Karpas-422 (cell line): ENCODE results near the gene AFG3L2. TPM values are rescaled to one million over a fixed set of nuclear protein-coding genes. Genes with fewer than 3 reads are reported as not detected.

Experiments used
- DNase-seq: peaks from one replicate; pipeline ENCODE4 v3.0.0-alpha.2; 2015
- H2AFZ ChIP-seq: fragments of 200-600 bp; sonication (generic); 2 replicates; pipeline ENCODE4 v1.6.1; 2014; ENCODE audit warnings: antibody characterized with exemption, low read length, mixed read lengths
- H3K27ac ChIP-seq: fragments of 200-600 bp; sonication (generic); 2 replicates; pipeline ENCODE4 v1.5.1; 2014; ENCODE audit warnings: mild to moderate bottlenecking, low read length, moderate library complexity
- H3K27me3 ChIP-seq: fragments of 200-600 bp; sonication (generic); 2 replicates; pipeline ENCODE4 v1.6.1; 2014; ENCODE audit warnings: low read length, mixed read lengths
- H3K36me3 ChIP-seq: fragments of 200-600 bp; sonication (generic); 2 replicates; pipeline ENCODE4 v1.6.1; 2014; ENCODE audit warnings: low read length, mixed read lengths; ENCODE audit not compliant: insufficient read depth
- H3K4me1 ChIP-seq: fragments of 200-600 bp; sonication (generic); 2 replicates; pipeline ENCODE4 v1.6.1; 2014; ENCODE audit warnings: mild to moderate bottlenecking, low read length, mixed read lengths
- H3K4me2 ChIP-seq: fragments of 200-600 bp; sonication (generic); 2 replicates; pipeline ENCODE4 v1.6.1; 2014; ENCODE audit warnings: low read length, low read depth, mild to moderate bottlenecking; ENCODE audit not compliant: poor library complexity, severe bottlenecking
- H3K4me3 ChIP-seq: fragments of 200-600 bp; sonication (generic); 2 replicates; pipeline ENCODE4 v1.5.1; 2014; ENCODE audit warnings: mild to moderate bottlenecking, antibody characterized with exemption, low read length, mixed read lengths
- H3K79me2 ChIP-seq: fragments of 200-600 bp; sonication (generic); 2 replicates; pipeline ENCODE4 v1.6.1; 2014; ENCODE audit warnings: mild to moderate bottlenecking, low read length, mixed read lengths
- H3K9ac ChIP-seq: fragments of 200-600 bp; sonication (generic); 2 replicates; pipeline ENCODE4 v1.6.0; 2014; ENCODE audit warnings: low read length
- H3K9me2 ChIP-seq: fragments of 200-600 bp; sonication (generic), shearing (Covaris generic); replicated peaks from 2 replicates; pipeline ENCODE4 v1.6.0; 2014; ENCODE audit warnings: mild to moderate bottlenecking, low read length, moderate library complexity; ENCODE audit not compliant: insufficient read depth
- H3K9me3 ChIP-seq: fragments of 300-700, 200-600 bp; sonication (generic); 2 replicates; pipeline ENCODE4 v1.6.1; 2014; ENCODE audit warnings: low read length, mixed read lengths
- H4K20me1 ChIP-seq: fragments of 200-600 bp; sonication (generic); 2 replicates; pipeline ENCODE4 v1.6.1; 2014; ENCODE audit warnings: mild to moderate bottlenecking, antibody characterized with exemption, low read length, low read depth; ENCODE audit not compliant: insufficient read depth
- total RNA-seq: library from RNA; depleted of rRNA; stranded (reverse); fragments of >200 nt; shearing (Covaris generic); gene quantifications from 2 replicates; pipeline ENCODE4 v1.2.3, GENCODE V29; 2014; ENCODE audit warnings: low replicate concordance

The AFG3L2 gene
- total RNA-seq, 1 experiment from 2014 or later: 34.2 TPM

DNA sequence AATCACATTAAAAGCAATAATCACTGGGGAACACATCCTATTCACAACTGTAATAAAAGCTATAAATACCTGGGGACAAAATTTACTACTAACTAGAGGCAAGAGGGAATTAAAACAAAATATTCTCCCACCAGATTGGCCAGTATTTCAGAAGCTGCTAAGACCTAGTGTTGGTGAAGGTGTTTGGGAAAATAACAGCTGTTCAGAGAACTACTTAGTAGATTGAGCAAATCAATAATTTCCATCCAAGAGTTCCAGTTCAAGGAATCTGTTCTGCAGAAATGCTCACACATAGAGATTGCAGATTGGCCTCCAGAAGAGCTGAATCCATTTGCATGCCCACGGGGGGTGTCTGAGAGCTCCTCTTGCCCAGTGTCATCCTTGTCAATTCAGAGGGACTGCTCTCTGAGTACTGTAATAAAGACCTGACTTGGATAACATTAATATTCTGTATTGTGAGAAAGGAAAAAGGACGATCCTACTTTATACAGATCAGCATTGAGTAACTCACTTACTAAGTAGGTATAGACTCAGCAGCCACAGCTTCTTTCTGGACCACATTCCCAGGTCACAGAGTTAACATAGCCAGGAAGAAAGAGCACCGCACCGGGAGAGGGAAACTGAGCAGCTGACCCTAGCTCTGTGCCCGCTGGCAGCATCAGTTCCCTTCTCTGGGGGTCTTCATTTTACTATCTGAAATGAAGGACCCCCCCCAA is 63.3 kb downstream of the AFG3L2 start:
- no peaks in the 10 kb centered on the region for H4K20me1 ChIP-seq
- no peaks in the 10 kb centered on the region for H3K36me3 ChIP-seq
- H3K9me3 ChIP-seq: peaks cover 9% of the 10 kb centered on the region
- H3K79me2 ChIP-seq: no peaks in the 10 kb centered on the region
- no peak overlapping the region for H3K27ac ChIP-seq
- H2AFZ ChIP-seq: no peak overlapping the region
- H3K4me1 ChIP-seq: peaks cover 8% of the 10 kb centered on the region
- no peak overlapping the region for H3K4me2 ChIP-seq
- no peak overlapping the region for H3K9ac ChIP-seq
- H3K9me2 ChIP-seq: no peaks in the 10 kb centered on the region
- no peak overlapping the region for H3K4me3 ChIP-seq
- no peaks in the 10 kb centered on the region for H3K27me3 ChIP-seq
- DNase-seq: no peak

DNA sequence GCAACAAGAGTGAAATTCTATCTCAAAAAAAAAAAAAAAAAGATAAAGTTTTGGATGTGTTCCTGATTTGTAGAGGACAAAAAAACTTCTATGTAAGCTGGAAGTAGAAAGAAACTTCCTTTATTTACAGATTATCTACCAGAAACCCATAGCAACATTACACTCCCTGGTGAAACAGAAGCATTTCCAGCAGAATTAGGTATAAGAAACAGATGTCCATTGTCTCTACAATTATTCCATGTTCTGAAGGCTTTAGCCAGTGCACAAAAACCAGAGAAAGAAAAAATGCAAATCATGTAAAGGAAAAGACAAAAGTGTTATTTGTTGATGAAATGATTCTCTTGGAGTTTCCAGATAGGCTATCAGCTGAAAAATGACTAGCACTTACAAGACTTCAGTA is 64.1 kb downstream of the AFG3L2 start:
- Histone ChIP-seq H3K27ac (no peak overlapping the region), H3K27me3 (no peaks in the 10 kb centered on the region), H3K4me1 (peaks cover 8% of the 10 kb centered on the region), H3K36me3 (no peaks in the 10 kb centered on the region), H3K9me3 (peaks cover 9% of the 10 kb centered on the region), H3K79me2 (no peaks in the 10 kb centered on the region), H4K20me1 (no peaks in the 10 kb centered on the region), H3K9me2 (no peaks in the 10 kb centered on the region), H2AFZ (no peak overlapping the region), H3K4me3 (no peak overlapping the region), H3K4me2 (no peak overlapping the region), H3K9ac (no peak overlapping the region)
- DNase-seq: no peak

DNA sequence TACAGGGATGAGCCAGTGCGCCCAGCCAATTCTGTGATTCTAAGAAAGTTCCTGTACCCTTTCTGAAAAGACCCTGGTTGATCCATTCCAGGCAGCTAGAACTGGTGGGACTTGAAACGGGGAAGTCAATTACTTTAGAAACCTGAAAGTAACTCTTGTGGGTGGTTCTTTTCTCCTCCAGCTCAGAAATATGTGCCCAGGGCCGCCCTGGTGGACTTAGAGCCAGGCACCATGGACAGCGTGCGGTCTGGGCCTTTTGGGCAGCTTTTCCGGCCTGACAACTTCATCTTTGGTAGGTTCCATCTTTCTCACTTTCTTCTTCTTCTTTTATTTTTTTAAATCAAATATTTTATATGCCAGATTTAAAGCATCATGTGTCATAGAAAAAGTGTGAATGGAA is 66.3 kb downstream of the AFG3L2 start:
- Histone ChIP-seq H3K36me3 (no peaks in the 10 kb centered on the region), H3K27ac (no peak overlapping the region), H3K27me3 (no peaks in the 10 kb centered on the region), H3K4me1 (peaks cover 8% of the 10 kb centered on the region), H3K4me3 (no peak overlapping the region), H3K9me2 (no peaks in the 10 kb centered on the region), H3K4me2 (no peak overlapping the region), H2AFZ (no peak overlapping the region), H4K20me1 (no peaks in the 10 kb centered on the region), H3K79me2 (no peaks in the 10 kb centered on the region), H3K9ac (no peak overlapping the region), H3K9me3 (peaks cover 9% of the 10 kb centered on the region)
- DNase-seq: no peak

DNA sequence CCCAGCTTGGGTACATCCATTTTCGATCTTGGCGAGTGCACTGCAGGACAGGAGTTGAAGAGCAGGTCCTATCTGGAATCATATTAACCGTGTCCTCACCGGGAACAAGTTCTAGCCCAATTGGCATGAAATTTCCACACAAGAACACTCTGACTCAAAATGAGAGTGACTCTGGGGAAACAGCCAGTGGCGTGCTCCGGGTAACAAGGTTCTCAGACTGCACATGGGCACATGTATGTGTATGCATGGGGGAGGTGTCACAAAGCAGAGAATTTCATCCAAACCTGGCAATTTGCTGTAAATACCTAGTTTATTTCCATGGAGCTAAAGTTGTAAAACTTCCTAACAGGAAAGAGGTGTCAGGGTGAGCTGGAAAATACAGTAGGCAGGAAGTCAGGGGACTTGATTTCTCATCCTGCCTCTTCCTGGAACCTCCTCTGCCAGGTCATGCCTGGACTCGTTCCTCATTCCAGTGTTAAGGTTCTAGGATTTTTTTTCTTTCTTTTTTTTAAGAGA is 67.3 kb downstream of the AFG3L2 start:
- no peak overlapping the region for H2AFZ ChIP-seq
- no peak for DNase-seq
- H3K79me2 ChIP-seq: no peaks in the 10 kb centered on the region
- no peak overlapping the region for H3K4me2 ChIP-seq
- peaks cover 3% of the 10 kb centered on the region; the same call in 1 of the 2 replicates for H3K4me1 ChIP-seq
- H3K9ac ChIP-seq: no peak overlapping the region
- no peaks in the 10 kb centered on the region for H3K27me3 ChIP-seq
- H3K4me3 ChIP-seq: no peak overlapping the region
- H3K9me2 ChIP-seq: no peaks in the 10 kb centered on the region
- H3K36me3 ChIP-seq: no peaks in the 10 kb centered on the region
- H3K27ac ChIP-seq: no peak overlapping the region
- no peaks in the 10 kb centered on the region for H4K20me1 ChIP-seq
- peaks cover 9% of the 10 kb centered on the region for H3K9me3 ChIP-seq

DNA sequence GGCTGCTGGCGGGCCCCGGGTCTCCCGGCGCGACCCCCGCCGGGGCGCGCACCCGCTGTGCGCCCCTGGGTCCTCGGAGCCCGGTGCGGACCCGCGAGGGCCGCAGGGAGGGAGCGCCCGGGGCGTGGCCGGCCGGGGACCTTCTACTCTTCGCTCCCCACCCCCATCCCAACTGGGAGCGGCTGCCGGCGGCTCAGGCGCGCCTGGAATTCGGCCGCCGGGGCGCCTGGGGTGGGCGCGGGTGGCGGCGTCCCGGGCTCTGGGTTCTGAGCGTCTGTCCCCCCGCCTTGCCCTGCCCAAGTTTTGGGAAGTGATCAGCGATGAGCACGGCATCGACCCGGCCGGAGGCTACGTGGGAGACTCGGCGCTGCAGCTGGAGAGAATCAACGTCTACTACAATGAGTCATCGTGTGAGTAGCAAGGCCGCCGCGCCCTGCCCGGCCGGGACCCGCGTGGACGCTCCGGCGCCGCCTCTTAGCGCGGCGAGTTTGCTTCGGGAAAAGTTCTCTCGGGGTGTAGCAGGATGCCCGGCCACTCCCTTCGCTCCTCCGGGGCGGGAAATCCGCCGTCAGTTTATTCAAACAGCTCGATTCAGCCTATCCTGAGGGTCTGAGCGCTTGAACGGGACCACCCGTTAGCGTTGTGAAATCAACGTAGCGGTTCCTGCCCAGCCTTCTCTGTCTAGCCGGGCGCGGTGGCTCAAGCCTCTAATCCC is 68.5 kb downstream of the AFG3L2 start:
- H3K9me3 ChIP-seq: peaks cover 9% of the 10 kb centered on the region
- no peak overlapping the region for H3K9ac ChIP-seq
- no peak overlapping the region for H3K4me3 ChIP-seq
- no peaks in the 10 kb centered on the region for H3K4me1 ChIP-seq
- H3K36me3 ChIP-seq: no peaks in the 10 kb centered on the region
- H3K9me2 ChIP-seq: no peaks in the 10 kb centered on the region
- no peak overlapping the region for H2AFZ ChIP-seq
- H3K79me2 ChIP-seq: no peaks in the 10 kb centered on the region
- H3K27ac ChIP-seq: no peak overlapping the region
- H4K20me1 ChIP-seq: no peaks in the 10 kb centered on the region
- no peak overlapping the region for H3K4me2 ChIP-seq
- H3K27me3 ChIP-seq: no peaks in the 10 kb centered on the region
- no peak for DNase-seq

DNA sequence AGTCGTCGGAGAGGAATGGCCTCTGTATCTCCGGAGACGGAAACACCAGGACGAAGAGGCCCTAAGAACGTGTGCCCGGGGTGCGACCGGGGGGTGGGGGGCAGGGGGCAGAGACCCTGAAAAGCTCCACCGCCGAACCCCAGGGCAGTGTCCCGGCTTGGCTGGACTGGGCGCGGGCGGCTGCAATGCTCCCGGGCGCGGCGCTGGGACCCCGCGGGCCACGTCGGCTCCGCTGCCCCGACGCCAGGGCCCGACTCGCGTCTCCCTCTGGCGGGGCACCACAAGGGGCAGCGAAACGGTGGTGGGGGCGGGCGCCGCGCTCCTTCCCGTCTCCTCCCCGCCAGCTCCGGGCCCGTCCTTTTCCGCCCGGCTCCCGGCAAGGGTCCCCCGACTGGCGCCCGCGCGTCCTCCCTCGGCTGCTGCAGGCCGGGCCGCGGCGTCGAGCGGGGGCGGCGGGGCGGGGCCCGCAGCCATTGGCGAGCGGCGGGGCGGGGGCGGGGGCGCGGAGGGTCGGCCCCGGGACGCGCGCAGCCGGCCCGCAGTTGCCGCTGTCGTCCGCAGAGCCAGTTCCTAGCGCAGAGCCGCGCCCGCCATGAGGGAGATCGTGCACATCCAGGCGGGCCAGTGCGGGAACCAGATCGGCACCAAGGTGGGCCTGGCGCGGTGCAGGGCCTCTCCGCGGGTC is 69.2 kb downstream of the AFG3L2 start, which contains the start of gene TUBB6:
Gene TUBB6 (plus strand): TSS at position 541 of the 685 bp plus-strand sequence. CDS start 52 bp downstream, at position 593.
- Histone ChIP-seq H3K4me3 (no peak within 1 kb of the TSS), H3K4me2 (no peak within 1 kb of the TSS), H3K9me2 (no peaks in the 10 kb centered on the region), H3K36me3 (no peaks in the 10 kb centered on the region), H2AFZ (no peak within 1 kb of the TSS), H3K9me3 (peaks cover 9% of the 10 kb centered on the region), H4K20me1 (no peaks in the 10 kb centered on the region), H3K79me2 (no peaks in the 10 kb centered on the region), H3K9ac (no peak within 1 kb of the TSS), H3K4me1 (no peaks in the 10 kb centered on the region), H3K27me3 (no peaks in the 10 kb centered on the region), H3K27ac (no peak within 1 kb of the TSS)
- no peak for DNase-seq

DNA sequence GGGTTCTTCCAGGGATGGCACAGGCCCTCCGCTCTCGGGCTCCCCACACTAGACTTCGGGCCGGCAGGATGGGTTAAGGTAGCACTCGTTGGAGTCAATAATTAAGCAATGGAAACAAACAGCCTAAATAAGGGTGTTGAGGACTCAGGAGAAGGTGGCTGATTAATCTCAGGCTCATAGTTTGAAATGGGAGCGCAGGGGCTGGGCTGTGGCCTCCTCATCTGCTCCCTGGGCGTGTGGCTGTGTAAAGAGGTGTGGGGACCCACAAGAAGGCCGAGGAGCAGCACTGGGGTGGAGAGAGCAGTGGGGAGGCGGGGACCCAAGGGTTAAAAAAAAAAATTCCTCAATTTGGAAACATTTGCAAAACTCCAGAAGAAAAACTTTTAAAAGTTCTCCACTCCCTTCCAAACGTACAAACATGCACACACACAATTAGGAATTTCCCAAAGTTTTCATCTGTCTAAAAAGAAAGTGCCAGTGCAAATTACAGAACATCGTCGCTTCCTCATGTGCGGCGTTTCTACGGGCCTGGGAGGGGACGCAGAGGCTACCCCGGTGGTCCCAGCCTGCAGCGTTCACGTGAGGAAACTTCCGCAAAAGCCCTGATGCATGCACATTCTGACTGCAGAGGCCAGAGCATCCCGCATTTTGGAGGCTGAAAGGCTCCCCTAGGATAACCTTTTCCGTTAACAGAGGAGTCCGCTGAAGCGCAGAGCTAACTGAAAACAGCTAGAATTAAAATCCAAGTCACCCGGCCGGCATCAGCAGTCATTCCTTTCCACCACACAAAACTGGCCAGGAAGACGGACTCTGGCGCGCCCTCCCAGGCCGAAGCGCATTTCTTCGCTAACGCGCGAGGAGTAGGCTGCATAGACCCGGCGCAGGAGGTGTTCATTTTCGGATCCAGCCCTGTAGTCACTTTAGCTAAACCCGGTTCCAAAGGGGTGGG is 70.0 kb downstream of the AFG3L2 start:
- Histone ChIP-seq H3K9me2 (no peaks in the 10 kb centered on the region), H3K9me3 (peaks cover 4% of the 10 kb centered on the region; the same call in 1 of the 2 replicates), H3K27ac (no peak overlapping the region), H3K36me3 (no peaks in the 10 kb centered on the region), H4K20me1 (no peaks in the 10 kb centered on the region), H3K27me3 (no peaks in the 10 kb centered on the region), H3K9ac (no peak overlapping the region), H3K4me1 (no peaks in the 10 kb centered on the region), H3K4me3 (no peak overlapping the region), H2AFZ (no peak overlapping the region), H3K79me2 (no peaks in the 10 kb centered on the region), H3K4me2 (no peak overlapping the region)
- DNase-seq: no peak
